K562 (cell line): ENCODE measurements around the gene ZBTB25. TPM values are rescaled to one million over a fixed set of nuclear protein-coding genes. Genes with fewer than 3 reads are reported as not detected.

Experiments used
- TAF15 ChIP-seq: fragments of 200-400 bp; formaldehyde crosslinking; IDR thresholded peaks from 2 replicates; pipeline ENCODE4 v1.6.1; 2017; ENCODE audit warnings: mild to moderate bottlenecking, low read depth, low read length, moderate library complexity
- polyA plus RNA-seq, 8 experiments: library from polyadenylated mRNA; depleted of rRNA in 4 of 8; stranded (reverse) in 5 of 8; unstranded in 3 of 8; fragments of >200 nt; fragmentation: Nextera tagmentation in 2 of 8; fragmentation: Illumina TruSeq in 1 of 8; extraction: Ambion mirVana in 2 of 8; extraction: Trizol in 1 of 8; gene quantifications; 2 replicates each; pipeline versions ENCODE4 v1.2.1 to v1.2.3, GENCODE V29; 2011 to 2014; ENCODE audit warnings: inconsistent platforms in 1 of 8, missing spikeins in 1 of 8
- total RNA-seq, 7 experiments: library from RNA; depleted of rRNA in 6 of 7; stranded (reverse); fragments of >200 nt in 6 of 7; fragmentation: Illumina TruSeq in 2 of 7; extraction: Trizol in 2 of 7; gene quantifications; 2 replicates each; pipeline versions ENCODE4 v1.2.1 to v1.2.3, GENCODE V29; 2011 to 2021; ENCODE audit warnings: low replicate concordance in 1 of 7
- TF ChIP-seq, protein P1 (sequence below): fragments of 200-600 bp; sonication (generic); IDR thresholded peaks from one replicate; pipeline ENCODE4 v1.6.1; 2012; ENCODE audit warnings: mild to moderate bottlenecking, low read depth, low read length, inconsistent platforms

Gene ZBTB25
- total and polyA plus RNA-seq, 9 of the 15 experiments (the other 6 are each of a cell fraction or from before 2014, with no cell fraction given): 0.61 to 3.9 (median 2.3) TPM

DNA sequence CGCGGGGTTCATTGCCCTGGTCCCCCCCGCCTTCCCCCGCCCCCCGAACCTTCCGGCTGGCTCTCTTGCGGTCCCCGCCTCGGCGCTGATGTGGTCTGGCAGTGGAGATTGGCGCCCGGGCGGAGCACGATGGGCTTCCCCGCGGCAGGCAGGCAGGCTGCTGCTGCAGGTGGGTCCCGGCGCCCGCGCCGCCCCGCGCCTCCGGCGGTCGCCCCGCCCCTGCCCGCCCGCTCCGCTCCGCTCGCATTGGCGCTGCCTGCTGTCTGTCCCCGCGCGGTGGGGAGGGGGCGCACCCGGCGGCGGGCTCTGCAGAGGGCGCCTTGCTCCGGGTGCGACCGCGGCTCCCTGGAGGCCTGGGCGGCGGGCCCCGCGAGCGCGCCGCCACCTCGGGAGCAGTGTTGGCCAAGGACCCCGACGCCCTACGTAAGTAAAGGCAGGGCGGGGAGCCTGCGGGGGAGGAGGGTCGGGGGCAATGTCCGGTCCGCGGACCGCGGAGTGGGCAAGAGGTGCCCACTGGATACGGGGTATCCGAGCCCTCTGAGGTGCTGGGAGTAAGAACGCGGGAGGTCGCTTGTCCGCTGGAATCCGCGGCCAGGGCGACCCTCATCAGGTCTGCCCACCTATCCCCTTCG lies 38.3 kb downstream of the ZBTB25 start, which contains the start of gene AKAP5 (continued):
- TF ChIP-seq, protein P1, sequence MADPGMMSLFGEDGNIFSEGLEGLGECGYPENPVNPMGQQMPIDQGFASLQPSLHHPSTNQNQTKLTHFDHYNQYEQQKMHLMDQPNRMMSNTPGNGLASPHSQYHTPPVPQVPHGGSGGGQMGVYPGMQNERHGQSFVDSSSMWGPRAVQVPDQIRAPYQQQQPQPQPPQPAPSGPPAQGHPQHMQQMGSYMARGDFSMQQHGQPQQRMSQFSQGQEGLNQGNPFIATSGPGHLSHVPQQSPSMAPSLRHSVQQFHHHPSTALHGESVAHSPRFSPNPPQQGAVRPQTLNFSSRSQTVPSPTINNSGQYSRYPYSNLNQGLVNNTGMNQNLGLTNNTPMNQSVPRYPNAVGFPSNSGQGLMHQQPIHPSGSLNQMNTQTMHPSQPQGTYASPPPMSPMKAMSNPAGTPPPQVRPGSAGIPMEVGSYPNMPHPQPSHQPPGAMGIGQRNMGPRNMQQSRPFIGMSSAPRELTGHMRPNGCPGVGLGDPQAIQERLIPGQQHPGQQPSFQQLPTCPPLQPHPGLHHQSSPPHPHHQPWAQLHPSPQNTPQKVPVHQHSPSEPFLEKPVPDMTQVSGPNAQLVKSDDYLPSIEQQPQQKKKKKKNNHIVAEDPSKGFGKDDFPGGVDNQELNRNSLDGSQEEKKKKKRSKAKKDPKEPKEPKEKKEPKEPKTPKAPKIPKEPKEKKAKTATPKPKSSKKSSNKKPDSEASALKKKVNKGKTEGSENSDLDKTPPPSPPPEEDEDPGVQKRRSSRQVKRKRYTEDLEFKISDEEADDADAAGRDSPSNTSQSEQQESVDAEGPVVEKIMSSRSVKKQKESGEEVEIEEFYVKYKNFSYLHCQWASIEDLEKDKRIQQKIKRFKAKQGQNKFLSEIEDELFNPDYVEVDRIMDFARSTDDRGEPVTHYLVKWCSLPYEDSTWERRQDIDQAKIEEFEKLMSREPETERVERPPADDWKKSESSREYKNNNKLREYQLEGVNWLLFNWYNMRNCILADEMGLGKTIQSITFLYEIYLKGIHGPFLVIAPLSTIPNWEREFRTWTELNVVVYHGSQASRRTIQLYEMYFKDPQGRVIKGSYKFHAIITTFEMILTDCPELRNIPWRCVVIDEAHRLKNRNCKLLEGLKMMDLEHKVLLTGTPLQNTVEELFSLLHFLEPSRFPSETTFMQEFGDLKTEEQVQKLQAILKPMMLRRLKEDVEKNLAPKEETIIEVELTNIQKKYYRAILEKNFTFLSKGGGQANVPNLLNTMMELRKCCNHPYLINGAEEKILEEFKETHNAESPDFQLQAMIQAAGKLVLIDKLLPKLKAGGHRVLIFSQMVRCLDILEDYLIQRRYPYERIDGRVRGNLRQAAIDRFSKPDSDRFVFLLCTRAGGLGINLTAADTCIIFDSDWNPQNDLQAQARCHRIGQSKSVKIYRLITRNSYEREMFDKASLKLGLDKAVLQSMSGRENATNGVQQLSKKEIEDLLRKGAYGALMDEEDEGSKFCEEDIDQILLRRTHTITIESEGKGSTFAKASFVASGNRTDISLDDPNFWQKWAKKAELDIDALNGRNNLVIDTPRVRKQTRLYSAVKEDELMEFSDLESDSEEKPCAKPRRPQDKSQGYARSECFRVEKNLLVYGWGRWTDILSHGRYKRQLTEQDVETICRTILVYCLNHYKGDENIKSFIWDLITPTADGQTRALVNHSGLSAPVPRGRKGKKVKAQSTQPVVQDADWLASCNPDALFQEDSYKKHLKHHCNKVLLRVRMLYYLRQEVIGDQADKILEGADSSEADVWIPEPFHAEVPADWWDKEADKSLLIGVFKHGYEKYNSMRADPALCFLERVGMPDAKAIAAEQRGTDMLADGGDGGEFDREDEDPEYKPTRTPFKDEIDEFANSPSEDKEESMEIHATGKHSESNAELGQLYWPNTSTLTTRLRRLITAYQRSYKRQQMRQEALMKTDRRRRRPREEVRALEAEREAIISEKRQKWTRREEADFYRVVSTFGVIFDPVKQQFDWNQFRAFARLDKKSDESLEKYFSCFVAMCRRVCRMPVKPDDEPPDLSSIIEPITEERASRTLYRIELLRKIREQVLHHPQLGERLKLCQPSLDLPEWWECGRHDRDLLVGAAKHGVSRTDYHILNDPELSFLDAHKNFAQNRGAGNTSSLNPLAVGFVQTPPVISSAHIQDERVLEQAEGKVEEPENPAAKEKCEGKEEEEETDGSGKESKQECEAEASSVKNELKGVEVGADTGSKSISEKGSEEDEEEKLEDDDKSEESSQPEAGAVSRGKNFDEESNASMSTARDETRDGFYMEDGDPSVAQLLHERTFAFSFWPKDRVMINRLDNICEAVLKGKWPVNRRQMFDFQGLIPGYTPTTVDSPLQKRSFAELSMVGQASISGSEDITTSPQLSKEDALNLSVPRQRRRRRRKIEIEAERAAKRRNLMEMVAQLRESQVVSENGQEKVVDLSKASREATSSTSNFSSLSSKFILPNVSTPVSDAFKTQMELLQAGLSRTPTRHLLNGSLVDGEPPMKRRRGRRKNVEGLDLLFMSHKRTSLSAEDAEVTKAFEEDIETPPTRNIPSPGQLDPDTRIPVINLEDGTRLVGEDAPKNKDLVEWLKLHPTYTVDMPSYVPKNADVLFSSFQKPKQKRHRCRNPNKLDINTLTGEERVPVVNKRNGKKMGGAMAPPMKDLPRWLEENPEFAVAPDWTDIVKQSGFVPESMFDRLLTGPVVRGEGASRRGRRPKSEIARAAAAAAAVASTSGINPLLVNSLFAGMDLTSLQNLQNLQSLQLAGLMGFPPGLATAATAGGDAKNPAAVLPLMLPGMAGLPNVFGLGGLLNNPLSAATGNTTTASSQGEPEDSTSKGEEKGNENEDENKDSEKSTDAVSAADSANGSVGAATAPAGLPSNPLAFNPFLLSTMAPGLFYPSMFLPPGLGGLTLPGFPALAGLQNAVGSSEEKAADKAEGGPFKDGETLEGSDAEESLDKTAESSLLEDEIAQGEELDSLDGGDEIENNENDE: no peak
- TF ChIP-seq TAF15: no peak
